HEK293T (cell line): ENCODE measurements around the gene PCBP3.
"Not testable (repeated sequence)": the region's sequence is repeated elsewhere in the genome, so short reads cannot be mapped to it uniquely, and the experiment has no call there.

Experiments used
- ARNT ChIP-seq: fragments of 450-650 bp; IDR thresholded peaks from 2 replicates; pipeline ENCODE4 v1.6.1; 2017; ENCODE audit warnings: mild to moderate bottlenecking
- BHLHE40 ChIP-seq: fragments of 450-650 bp; IDR thresholded peaks from 2 replicates; pipeline ENCODE4 v1.6.1; 2016; ENCODE audit warnings: mild to moderate bottlenecking, moderate library complexity, borderline replicate concordance
- FOXM1 ChIP-seq: fragments of 450-650 bp; IDR thresholded peaks from 2 replicates; pipeline ENCODE4 v1.6.1; 2017; ENCODE audit warnings: mild to moderate bottlenecking, borderline replicate concordance
- HDGF ChIP-seq: fragments of 450-650 bp; IDR thresholded peaks from 2 replicates; pipeline ENCODE4 v1.6.1; 2017; ENCODE audit warnings: antibody characterized with exemption, borderline replicate concordance
- SP1 ChIP-seq: fragments of 450-650 bp; IDR thresholded peaks from 2 replicates; pipeline ENCODE4 v1.6.1; 2017
- TARDBP ChIP-seq: fragments of 450-650 bp; IDR thresholded peaks from 2 replicates; pipeline ENCODE4 v1.6.1; 2016

DNA sequence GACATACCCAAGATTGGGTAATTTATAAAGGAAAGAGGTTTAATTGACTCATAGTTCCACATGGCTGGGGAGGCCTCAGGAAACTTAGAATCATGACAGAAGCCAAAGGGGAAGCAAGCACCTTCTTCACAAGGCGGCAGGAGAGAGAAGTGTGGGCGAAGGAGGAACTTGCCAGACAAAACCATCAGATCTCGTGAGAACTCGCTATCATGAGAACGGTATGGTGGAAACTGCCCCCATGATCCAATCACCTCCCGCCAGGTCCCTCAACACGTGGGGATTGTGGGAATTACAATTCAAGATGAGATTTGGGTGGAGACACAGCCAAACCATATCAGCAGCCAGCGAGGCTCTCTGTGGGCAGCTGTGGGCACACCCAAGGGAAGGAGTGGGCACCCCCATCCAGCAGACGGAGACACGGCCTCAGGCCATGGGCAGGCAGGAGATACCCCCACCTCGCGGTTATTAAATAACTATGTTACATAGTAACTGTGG, 189.3 kb downstream of the PCBP3 start:
- not testable (repeated sequence) for TF ChIP-seq FOXM1, SP1, BHLHE40, HDGF, TARDBP, ARNT
